NCI-H446 (cell line): ENCODE results near the gene SORCS1.

Experiments
- DNase-seq, 2 experiments: peaks; one replicate each; lab custom pipeline; 2025; lab: John Stamatoyannopoulos, UW

Gene SORCS1

DNA sequence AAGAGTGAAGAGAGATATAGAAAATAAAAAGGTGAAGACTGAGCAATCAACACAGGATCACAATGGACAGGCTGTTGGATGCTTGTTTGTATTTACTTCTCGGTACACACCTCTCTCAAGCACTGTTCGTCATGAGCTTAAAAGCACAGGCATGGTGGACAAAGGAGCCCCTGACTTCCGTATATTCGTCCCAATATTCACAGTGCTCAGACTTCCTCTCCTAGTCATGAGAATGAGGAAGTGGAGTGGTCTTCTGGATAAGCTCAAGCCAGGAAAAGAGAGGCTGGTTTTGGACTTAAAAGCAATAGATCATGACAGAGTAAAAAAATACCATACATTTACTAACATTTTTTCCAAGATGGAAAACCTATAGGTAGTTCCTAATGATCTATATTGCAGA, 172.5 kb downstream of the SORCS1 start:
- DNase-seq: no peak

DNA sequence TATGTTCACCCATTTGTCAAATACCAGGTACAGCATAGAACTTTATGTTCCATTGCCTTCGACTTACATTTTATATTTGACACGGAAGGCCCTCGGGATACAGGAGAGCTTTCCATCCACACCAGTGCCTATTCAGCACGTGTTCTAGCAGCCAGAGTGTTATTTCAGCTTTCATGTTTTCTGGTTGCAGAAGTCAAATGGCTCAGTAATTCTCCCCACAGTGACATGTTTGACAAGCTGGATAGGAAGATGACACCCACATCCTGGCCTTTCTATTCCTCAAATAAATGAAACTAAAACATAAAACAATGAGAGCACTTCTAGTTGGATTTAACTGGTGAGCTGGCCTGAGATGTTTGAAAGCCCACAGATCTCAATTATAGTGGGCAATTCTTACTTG, 173.4 kb downstream of the SORCS1 start:
- DNase-seq: no peak

DNA sequence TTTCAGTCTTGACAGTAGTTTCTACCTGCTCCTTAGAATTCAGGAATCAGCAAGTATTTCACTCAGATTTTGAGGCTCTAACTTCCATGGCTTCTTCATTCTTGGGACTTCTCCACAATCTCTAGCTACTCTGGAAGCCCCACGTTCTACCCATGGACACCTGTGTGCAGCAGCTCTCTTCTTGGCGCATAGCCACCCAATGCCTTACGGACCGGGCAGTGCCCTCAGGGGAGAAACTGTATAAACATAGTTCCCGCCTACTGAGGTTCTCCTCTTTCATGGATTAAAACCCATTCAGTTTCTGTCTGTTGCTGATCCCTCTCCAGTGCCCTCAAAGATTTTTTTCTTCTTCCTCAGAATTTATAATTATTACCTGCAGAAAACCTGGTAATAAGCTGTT, 177.1 kb downstream of the SORCS1 start:
- DNase-seq: no peak

DNA sequence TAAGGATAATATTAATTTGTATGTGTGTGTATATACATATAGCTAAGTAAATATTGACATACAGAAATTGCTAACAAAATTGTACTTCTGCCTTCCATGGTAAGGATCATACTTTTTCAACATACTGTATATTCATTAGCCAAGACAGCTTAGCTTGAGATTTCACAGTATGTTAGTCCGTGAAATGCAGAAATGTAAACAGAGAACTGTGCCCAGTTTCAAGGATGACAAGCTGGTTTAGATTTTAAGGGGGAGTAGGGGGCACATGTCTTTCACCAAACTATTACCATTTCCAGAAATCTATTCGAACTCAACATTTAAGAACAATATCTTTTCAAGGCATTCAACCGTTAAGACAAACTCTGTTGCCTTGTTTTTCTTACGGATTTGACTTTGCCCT, 182.2 kb downstream of the SORCS1 start:
- DNase-seq: no peak

DNA sequence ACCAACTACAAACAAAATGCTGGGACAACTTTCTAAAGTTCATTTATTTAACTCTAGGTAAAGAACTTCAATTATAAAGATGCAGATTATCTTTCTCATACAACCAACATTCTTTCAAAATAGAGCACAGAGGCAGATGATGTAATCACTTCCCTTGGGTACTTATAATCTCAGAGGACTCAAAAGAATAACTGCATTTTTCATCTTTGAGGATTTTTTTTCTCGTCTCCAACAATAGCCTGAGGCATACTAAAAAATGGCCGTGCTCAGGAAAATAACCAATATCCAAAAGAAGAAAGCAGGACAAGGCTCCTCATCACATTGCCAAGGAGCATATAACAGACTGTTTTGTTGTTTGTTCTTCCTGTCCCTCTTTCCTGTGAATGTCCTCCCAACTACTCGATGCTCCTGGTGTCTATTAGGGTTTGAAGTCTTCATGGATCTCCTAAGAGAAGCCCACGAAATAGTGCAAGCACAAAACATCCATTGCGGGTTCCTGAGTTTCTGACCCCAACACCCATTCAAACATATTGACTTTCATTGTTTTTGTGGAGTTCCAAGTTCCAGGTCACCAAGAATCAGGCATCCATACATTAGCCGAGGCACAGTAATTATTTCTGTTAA, 182.9 kb downstream of the SORCS1 start:
- no peak for DNase-seq

DNA sequence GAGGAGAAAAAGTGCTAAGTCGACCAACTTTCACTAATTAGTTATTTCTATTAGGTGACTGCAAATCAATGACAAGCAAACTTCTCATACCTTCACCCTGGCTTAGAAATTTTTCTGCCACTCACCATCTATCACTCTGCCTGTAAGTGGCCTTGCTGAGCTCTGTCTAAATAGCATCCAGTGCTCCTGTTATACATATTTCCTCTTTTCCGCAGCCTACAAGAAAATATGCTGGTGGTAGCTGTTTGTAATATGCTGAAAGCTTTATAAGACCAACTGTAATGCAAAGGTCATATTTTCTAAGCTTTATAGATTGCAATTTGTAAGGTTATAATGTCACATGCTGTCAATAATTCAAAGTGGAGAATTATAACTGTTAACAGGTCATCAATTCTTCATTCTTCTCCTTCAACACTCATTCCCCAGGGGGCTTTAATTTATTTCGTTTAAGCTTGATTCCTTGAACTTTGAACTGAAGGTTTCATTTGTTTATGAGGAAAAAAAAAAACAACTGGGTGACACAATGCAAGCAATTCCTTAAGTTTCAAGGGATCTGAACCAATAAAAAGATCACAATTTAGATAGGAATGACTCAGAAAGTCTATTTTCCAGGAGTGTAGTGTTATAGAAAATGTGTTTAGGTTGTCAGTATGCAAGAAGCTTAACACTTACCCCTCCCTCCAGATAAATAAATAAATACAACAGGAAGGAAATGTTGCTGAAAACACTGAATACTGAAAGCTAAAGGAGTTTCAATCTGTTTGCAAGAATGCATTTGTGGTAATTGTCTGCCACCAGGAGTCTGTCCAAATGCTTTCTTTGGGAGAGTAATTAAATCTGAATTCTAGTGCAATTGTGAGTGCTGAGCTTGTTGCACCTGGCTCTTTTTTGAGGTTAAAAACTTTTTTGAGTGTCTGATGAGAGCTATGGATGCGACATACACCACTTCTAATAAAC, 183.7 kb downstream of the SORCS1 start:
- DNase-seq: no peak

DNA sequence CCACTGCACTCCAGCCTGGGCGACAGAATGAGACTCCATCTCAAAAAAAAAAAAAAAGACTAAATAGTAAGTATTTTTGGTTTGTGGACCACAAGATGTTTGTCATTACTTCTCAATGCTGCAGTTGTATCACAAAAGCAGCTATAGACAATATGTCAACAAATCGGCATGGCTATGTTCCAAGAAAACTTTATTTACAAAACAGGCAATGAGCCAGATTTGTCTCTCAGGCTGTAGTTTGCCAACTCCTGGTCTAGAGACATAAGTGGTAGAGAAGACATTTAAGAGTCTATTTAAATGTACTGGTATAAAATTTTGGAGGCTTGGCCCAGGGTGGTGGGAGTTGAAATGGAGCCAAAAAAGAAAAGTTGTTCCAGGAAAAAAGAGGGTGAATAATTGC, 185.8 kb downstream of the SORCS1 start:
- DNase-seq: no peak

DNA sequence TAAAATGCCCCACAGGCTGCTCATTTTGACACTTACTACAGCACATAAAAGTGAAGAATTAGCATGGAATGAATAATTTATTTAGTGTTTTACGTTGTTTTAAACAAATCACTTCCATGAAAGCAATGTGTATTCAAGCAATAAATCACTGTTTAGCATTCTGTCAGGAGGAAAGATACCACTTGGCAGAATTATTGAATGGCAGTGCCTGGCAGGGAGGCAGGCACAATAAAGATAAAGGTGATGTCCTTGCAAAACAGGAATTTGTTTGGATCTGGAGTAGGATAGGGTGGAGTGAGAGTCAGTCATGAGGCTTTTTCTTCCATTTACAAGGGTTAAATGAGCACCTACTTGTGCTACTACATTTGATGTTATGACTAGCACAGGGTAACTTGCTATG, 190.8 kb downstream of the SORCS1 start:
- no peak for DNase-seq

DNA sequence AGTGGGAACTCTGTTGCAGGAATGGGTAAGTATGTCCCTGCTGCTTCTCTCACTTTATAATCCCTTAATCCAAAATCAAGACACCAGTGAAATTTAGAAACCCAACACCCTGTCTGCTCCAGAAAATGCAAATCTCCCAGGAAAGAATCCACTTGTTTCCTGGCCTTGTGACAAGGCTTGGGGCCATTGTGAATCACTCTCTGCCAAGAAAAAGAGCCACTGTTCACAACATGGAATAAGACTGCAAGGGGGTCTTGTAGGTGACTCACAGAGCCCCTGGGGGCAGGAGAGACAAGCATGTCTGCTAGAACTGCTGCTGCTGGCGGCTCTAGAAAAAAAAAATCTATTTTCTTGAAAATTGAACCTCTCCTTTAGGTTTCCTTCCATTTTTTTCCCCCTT, 191.2 kb downstream of the SORCS1 start:
- DNase-seq: no peak

DNA sequence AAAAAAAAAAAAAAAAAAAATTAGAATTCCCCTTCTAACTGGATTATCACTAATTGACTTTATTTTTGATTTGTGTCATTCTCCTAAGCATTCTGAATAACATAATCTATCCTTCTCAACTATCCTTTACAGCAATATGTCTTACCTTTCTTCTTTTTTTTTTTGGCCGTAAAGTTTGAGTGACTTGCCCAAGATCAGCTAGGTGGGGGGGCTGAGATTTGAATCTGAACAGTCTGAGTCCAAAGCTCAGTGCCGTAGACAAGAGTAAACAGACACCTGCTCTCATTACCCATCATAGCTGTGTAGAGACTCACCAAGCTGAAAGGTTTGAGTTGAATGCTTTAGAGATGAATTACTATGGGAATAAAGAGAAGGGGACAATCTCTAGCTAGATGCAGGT, 192.1 kb downstream of the SORCS1 start:
- no peak for DNase-seq

DNA sequence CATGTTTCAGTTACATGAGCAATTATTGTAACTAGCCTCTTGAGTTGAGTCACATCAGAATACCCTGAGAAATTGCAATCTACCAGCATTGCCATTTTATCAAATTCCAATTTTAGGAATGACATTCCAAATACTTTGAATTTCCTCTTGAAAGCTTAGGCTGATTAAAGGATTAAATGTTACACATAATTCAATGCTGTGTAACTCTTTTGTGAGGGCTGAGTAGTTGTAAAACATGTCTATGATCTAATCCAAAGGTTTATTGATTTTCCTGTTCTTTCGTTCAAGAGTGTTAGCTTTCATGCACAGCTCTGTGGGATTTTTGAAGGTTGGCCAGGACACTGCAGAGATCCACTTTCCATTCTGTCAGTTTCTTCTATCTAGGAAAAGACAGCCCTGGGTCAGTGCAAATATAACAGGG, 193.1 kb downstream of the SORCS1 start:
- no peak for DNase-seq

DNA sequence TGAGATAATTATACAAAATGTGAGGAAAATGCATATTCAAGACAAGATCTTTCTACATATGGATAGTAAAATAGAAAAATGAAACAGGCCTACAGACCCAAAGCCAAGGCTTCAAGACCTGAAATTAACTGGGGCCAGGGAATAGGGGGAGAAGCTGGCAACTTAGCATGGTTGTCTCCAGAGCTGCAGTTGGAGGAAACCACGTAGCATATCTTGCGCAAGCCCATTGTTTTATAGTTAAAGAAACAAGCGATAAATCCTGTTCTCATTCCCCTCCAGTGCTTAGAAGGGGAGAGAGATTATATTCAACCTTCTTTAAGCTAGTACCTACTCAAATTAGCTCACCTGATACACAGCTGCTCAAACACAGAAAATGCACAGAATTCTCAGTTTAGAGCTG, 197.1 kb downstream of the SORCS1 start:
- DNase-seq: no peak

DNA sequence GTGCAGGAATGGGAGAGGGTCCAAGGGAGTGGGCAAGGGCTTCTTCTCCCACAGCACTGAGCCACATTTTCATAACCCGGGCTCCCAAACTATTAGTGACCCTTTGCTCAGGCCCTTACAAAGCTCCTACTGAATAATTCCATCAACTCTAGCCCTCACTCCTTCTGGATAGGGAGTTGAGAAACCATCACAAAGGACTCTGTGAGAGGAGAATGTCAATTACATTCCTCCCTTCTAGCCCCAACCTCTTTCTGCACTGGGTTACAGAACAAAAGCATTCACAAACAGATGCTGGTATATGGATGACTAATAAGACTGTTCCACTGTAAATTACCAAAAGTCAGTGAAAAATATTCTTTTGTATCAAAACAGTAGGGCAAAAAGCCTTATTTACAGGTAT, 203.7 kb downstream of the SORCS1 start:
- DNase-seq: no peak

DNA sequence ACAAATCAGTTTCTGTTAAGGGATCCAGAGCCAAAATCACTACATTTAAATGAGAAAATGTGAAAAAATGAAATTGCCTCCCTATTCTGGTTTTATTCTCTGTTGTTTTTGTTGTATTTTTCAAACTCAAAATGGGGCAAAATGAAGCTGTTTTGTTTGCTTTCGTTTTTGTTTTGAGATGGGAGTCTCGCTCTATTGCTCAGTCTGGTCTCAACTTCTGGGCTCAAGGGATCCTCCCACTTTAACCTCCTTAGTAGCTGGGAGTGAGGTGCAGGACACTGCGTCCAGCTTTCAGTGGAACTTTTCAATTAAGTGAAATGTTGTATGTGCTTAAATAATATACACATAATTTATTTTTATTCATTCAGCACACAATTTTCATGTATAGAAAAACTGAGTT, 205.0 kb downstream of the SORCS1 start:
- DNase-seq: no peak

DNA sequence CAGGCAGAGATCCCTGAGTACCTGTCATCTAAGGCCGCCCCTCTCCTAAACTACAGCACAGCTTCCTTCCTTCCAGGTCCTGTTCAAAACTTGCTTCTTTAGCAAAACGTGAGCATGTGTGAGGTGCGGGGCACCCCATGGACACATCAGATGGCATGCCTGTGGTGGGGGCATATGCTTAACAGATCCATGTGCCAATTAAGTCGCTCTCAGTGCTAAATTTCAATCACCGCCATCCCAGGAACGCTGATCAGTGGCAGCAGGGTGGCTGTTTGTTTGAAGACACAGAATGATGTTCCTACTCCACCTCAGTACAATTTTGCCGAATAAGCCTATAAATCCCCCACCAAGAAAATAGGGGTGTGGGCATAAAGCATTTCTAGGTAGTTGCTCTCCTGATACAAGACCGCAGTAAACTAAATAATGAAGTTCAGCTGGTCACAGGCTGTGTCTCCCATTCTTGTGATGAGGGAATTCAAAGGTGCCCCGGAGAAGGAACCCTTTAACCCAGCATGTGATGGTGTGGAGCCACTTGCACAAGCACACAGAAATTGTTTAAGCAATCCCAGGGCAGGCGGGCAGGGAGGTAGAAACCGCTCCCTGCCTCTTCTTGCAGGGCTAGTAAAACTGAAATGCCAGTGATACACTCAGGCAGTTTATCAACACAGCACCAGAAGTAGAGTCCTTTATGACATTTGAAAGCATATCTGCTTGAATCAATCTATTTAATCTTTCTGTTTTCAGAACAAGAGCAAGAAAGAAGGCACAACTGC, 205.7 kb downstream of the SORCS1 start:
- DNase-seq: no peak

DNA sequence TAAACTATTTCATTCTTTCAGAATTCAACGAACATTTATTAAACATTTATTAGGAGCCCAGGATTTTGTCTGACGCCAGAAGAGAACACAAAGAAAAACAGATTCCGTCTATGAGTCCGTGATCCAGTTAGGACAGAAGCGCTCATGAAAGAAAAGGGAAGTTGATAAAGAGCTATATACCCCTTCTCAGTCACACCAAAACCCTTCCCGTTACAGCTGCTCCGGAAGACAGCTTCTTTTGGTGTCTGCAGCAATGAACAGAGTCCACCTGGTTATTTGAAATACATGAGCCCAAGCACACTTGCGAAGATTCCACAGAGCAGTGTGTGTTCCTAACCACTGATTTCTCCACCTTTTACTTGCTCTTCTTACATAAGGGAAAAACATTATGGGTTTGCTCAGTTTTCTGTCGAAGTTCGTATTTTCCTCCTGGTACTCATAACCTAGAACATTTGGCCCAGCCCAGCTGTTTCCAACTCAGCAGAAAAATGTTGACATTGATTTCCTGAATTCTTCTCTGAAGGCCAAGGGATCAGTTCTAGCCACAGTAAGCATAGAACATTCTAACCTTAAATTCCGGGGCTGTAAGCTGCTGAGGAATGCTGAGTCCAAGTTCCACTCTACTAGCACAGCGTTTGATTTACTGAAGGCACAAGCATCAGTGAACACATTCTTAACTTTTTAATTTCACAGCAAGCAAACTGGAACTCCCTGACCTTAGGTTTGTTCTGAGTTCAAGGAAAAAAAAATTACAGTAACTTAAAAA, 206.5 kb downstream of the SORCS1 start:
- DNase-seq: no peak

DNA sequence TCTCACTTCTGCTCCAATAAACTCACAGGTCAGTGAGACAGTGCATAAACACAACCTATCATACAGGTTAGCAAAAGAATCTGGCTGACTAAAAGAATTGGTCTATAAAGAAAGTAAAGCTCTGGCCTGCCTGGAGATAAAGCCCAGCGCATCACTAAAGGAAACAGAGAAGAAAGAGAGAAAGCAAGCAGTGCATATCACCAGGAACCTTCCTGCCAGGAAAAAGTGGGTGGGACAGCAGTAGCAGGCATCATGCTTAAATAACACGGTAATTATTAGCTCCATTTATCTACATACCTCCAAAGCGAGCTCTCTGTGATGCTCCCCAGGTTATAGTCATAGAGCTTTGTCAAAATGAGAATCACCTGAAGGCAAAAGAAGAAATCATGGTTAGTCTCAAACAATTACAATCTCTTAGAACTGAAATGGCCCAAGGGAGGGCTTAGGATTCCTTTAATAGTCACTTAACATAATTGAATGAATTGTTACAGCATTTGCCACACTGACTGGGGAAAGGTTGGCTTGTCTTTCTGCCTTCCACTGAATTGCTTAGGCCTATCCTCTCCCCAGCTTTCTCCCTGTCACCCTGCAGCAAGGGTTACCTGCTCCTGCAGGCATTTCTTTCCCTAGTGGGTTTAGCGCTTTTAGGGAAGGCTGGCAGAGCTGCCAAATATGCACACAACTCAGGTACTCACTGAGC, 208.1 kb downstream of the SORCS1 start:
- DNase-seq: no peak

DNA sequence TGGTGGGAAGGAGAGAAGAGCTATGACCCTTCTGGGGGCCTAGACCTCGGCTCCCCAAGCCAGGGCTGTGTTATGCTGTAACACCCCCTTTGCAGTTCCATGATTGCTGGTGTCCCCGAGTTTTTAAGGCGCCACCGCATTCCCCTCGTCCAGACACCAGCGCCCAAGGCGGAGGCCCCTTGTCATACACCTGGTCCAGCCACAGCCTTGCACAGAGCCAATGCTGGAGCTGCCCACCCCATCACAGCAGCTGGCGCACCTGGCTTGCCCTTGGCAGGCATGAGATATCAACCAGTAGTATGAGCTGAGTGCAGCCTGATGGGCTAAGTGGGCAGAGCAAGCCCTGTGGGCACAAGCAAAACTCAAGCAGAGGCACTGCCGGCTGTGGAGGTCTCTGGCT, 209.4 kb downstream of the SORCS1 start:
- DNase-seq: no peak

DNA sequence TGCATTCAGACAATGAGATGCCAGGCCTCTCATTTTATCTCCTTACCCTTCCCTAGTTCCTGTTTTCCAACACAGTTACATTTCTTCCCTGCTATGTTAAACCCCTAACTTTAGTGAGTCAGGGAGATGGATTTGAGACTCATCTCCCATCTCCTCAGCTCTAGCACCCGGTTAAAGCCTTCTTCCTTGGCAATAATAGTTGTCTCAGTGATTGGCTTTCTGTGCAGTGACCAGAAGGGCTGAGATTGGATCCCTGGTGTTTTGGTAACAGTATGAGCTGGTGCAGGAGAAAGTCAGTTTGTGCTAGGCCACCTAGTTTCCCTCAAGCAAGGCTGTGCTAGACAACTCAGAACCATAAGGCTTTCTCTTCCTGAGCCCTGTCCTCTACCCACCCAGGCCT, 212.5 kb downstream of the SORCS1 start:
- DNase-seq: no peak

DNA sequence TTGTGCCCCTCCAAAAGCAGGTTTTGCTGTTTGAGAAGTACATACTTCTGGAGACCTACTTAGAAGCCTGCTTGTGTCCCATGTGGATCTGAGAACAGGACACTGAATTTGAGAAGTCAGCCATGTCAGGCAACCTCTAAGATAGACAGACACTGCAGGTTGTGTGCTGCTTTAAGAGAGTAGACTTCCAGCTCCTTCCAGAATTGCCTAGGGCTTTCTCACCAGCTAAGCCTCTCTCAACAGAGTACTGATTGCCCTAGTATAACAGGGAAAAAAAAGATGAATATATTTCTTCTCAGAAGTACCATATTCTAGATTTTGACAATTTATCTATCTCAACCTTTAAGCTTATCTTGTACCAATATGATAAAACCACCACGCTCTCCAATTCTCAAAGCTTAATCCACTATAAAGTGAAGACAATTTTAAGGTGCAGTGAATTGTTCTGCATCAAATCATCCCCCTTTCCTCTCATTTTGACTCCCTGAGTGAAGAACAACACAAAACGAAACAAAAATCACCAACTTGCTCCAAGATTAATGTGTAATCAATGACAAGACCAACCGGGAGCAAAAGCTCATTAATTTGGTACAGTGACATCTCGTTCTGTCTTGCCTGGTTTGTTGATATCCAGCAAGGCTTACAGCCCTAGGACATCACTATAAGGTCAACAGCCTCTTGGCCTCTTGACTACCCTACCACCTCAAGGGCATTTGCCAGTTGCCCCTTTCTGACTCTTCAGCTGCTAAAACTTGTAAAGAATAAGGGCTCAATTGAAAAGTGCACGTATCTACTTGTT, 214.6 kb downstream of the SORCS1 start:
- DNase-seq: no peak

DNA sequence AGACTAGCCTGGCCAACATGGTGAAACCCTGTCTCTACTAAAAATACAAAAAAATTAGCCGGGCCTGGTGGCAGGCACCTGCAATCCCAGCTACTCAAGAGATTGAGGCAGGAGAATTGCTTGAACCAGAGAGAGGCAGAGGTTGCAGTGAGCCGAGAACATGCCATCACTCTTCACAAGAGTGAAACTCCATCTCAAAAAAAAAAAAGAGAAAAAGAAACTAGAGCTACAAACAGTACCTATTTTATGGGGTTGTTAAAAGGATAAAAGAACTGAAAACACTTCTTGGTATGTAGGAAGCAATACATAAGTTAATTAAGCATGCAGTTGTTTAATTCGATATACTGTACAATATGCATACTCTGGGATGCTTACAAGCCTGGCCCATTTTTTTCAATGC, 216.9 kb downstream of the SORCS1 start:
- no peak for DNase-seq
